Fibroblast of skin of scalp (primary cell): ENCODE data around the gene MBP.
A peak's percentile ranks its signal among the peaks of the same experiment; 100 is the strongest.

Experiments used
- DNase-seq: peaks from one replicate; pipeline ENCODE4 v3.0.0-alpha.2; 2013

Gene MBP

GRCh38 chr18:76985156-76985950 is 147.2 kb downstream of the MBP start:
- no peak for DNase-seq

- no peak for DNase-seq
Measured at GRCh38 chr18:76984193-76985155, 148.1 kb downstream of the MBP start.

- no peak for DNase-seq
Measured at GRCh38 chr18:76983613-76984051, 149.0 kb downstream of the MBP start.

GRCh38 chr18:76982841-76983583 is 149.6 kb downstream of the MBP start:
- peak; percentile 67 for DNase-seq

- DNase-seq: no peak
Measured at GRCh38 chr18:76982038-76982437, 150.5 kb downstream of the MBP start.

- DNase-seq: no peak
Measured at GRCh38 chr18:76981396-76981968, 151.1 kb downstream of the MBP start.

GRCh38 chr18:76980663-76981395 is 151.8 kb downstream of the MBP start:
- DNase-seq: no peak

- DNase-seq: no peak
Measured at GRCh38 chr18:76979906-76980305, 152.7 kb downstream of the MBP start.

- DNase-seq: no peak
Measured at GRCh38 chr18:76979111-76979751, 153.4 kb downstream of the MBP start.

- no peak for DNase-seq
Measured at GRCh38 chr18:76978616-76979015, 154.0 kb downstream of the MBP start.

- no peak for DNase-seq
Measured at GRCh38 chr18:76977684-76978232, 154.8 kb downstream of the MBP start.

GRCh38 chr18:76977108-76977621 is 155.4 kb downstream of the MBP start:
- no peak for DNase-seq

GRCh38 chr18:76975577-76976110 is 156.9 kb downstream of the MBP start:
- no peak for DNase-seq

- DNase-seq: no peak
Measured at GRCh38 chr18:76974386-76974785, 158.2 kb downstream of the MBP start.

- DNase-seq: no peak
Measured at GRCh38 chr18:76973520-76974266, 158.9 kb downstream of the MBP start.

- DNase-seq: no peak
Measured at GRCh38 chr18:76972846-76973519, 159.6 kb downstream of the MBP start.

- DNase-seq: no peak
Measured at GRCh38 chr18:76972241-76972640, 160.3 kb downstream of the MBP start.

- DNase-seq: no peak
Measured at GRCh38 chr18:76970770-76971559, 161.6 kb downstream of the MBP start.
